ENCODE data around the gene HLA-DMA.

DNA sequence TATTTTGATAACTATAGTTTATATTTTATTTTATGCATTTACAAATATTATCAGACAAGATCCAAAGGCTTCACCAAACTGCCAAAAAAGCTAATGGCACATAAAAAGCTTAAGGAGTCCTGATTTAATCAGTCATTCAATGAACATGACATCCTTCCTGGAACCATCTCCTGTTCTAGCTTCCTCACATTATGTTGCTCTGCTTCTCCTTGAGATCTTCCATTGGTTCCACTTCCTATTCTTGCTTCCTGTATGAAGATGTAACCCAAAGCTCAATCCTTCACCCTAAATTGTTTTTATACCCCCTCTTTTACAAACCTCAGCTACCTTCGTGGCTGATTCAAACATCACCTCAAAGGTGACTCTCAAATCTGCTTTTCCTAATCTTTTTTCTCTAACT is 11.0 kb upstream of the HLA-DMA start:
- TF ChIP-seq, protein P1, sequence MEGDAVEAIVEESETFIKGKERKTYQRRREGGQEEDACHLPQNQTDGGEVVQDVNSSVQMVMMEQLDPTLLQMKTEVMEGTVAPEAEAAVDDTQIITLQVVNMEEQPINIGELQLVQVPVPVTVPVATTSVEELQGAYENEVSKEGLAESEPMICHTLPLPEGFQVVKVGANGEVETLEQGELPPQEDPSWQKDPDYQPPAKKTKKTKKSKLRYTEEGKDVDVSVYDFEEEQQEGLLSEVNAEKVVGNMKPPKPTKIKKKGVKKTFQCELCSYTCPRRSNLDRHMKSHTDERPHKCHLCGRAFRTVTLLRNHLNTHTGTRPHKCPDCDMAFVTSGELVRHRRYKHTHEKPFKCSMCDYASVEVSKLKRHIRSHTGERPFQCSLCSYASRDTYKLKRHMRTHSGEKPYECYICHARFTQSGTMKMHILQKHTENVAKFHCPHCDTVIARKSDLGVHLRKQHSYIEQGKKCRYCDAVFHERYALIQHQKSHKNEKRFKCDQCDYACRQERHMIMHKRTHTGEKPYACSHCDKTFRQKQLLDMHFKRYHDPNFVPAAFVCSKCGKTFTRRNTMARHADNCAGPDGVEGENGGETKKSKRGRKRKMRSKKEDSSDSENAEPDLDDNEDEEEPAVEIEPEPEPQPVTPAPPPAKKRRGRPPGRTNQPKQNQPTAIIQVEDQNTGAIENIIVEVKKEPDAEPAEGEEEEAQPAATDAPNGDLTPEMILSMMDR (IDR thresholded peaks at IDR 0.05): no peak
- TF ChIP-seq POLR2A (IDR thresholded peaks at IDR 0.05): no peak
